GM23338 (cell line): ENCODE data around the gene WWOX. TPM values are rescaled to one million over a fixed set of nuclear protein-coding genes. Genes with fewer than 3 reads are reported as not detected.

Experiments
- ATAC-seq: fragments of 200-7000 bp; cut with Tn5 transposase; 3 replicates; pipeline ENCODE4 v1.9.1; 2020
- DNase-seq: peaks from one replicate; pipeline ENCODE4 v3.0.0-alpha.2; 2015; ENCODE audit warnings: low spot score
- H2AFZ ChIP-seq: fragments of 200-600 bp; sonication (generic); 2 replicates; pipeline ENCODE4 v1.8.0; 2016; ENCODE audit warnings: antibody characterized with exemption, mild to moderate bottlenecking, moderate library complexity
- H3F3A ChIP-seq: fragments of 200-600 bp; sonication (generic); replicated peaks from 2 replicates; pipeline ENCODE4 v1.8.0; 2017; ENCODE audit warnings: antibody characterized with exemption, mixed run types, low read depth
- H3K27ac ChIP-seq: fragments of 200-600 bp; sonication (generic); 2 replicates; pipeline ENCODE4 v1.6.1; 2016; ENCODE audit warnings: low read depth
- H3K27me3 ChIP-seq: fragments of 200-600 bp; sonication (generic); 2 replicates; pipeline ENCODE4 v1.8.0; 2016; ENCODE audit warnings: mild to moderate bottlenecking, mixed run types, moderate library complexity; ENCODE audit not compliant: insufficient read depth
- H3K36me3 ChIP-seq: fragments of 200-600 bp; sonication (generic); 2 replicates; pipeline ENCODE4 v1.8.0; 2016; ENCODE audit warnings: mild to moderate bottlenecking; ENCODE audit not compliant: insufficient read depth
- H3K4me1 ChIP-seq: fragments of 200-600 bp; sonication (generic); 2 replicates; pipeline ENCODE4 v1.8.0; 2016; ENCODE audit warnings: mild to moderate bottlenecking, moderate library complexity; ENCODE audit not compliant: insufficient read depth
- H3K4me2 ChIP-seq: fragments of 200-600 bp; sonication (generic); 2 replicates; pipeline ENCODE4 v1.7.1; 2017; ENCODE audit warnings: mixed run types
- H3K4me3 ChIP-seq: fragments of 200-600 bp; sonication (generic); 2 replicates; pipeline ENCODE4 v1.6.1; 2016; ENCODE audit warnings: mixed run types
- H3K79me2 ChIP-seq: fragments of 200-600 bp; sonication (generic); replicated peaks from 2 replicates; pipeline ENCODE4 v1.8.0; 2017; ENCODE audit warnings: mild to moderate bottlenecking; ENCODE audit not compliant: insufficient read depth
- H3K9me2 ChIP-seq: fragments of 200-600 bp; sonication (generic); 2 replicates; pipeline ENCODE4 v1.8.0; 2017; ENCODE audit not compliant: insufficient read depth
- H4K20me1 ChIP-seq: fragments of 200-600 bp; sonication (generic); replicated peaks from 2 replicates; pipeline ENCODE4 v1.8.0; 2017; ENCODE audit warnings: mild to moderate bottlenecking; ENCODE audit not compliant: insufficient read depth
- H3K27ac Mint-ChIP-seq: 2 replicates; pipeline ENCODE4 v1.8.0; 2020; ENCODE audit warnings: inconsistent platforms, mild to moderate bottlenecking, moderate library complexity, mixed read lengths
- H3K27me3 Mint-ChIP-seq: 3 replicates; pipeline ENCODE4 v1.8.0; 2022; ENCODE audit warnings: low read depth, mild to moderate bottlenecking, moderate library complexity, mixed read lengths, inconsistent platforms; ENCODE audit not compliant: insufficient read depth, poor library complexity
- H3K36me3 Mint-ChIP-seq: 3 replicates; pipeline ENCODE4 v1.8.0; 2021; ENCODE audit warnings: low read depth, mild to moderate bottlenecking, inconsistent platforms, moderate library complexity, mixed read lengths
- H3K4me1 Mint-ChIP-seq: 3 replicates; pipeline ENCODE4 v1.8.0; 2020; ENCODE audit warnings: mild to moderate bottlenecking, inconsistent platforms, mixed read lengths
- H3K4me3 Mint-ChIP-seq: 3 replicates; pipeline ENCODE4 v1.8.0; 2021; ENCODE audit warnings: moderate library complexity, mild to moderate bottlenecking, inconsistent platforms, mixed read lengths
- H3K9me3 Mint-ChIP-seq: 3 replicates; pipeline ENCODE4 v1.8.0; 2020; ENCODE audit warnings: moderate library complexity, mild to moderate bottlenecking, inconsistent platforms, mixed read lengths
- CREB1 ChIP-seq: fragments of 250-450 bp; sonication (Bioruptor Pico); IDR thresholded peaks from 2 replicates; pipeline ENCODE4 v1.5.0; 2020; ENCODE audit warnings: low read depth, mild to moderate bottlenecking, moderate library complexity
- EZH2 ChIP-seq: fragments of 200-600 bp; sonication (generic); IDR thresholded peaks from one replicate; pipeline ENCODE4 v1.8.0; 2017; ENCODE audit warnings: antibody characterized with exemption, mild to moderate bottlenecking, low read depth; ENCODE audit not compliant: unreplicated experiment
- EZH2phosphoT487 ChIP-seq: fragments of 200-600 bp; sonication (generic); IDR thresholded peaks from one replicate; pipeline ENCODE4 v1.8.1; 2018; ENCODE audit warnings: antibody characterized with exemption; ENCODE audit not compliant: unreplicated experiment
- JUNB ChIP-seq: IDR thresholded peaks from one replicate; pipeline ENCODE4 v1.6.1; 2016; ENCODE audit warnings: antibody characterized with exemption; ENCODE audit not compliant: unreplicated experiment
- NANOG ChIP-seq: IDR thresholded peaks from 2 replicates; pipeline ENCODE4 v1.6.1; 2016; ENCODE audit warnings: antibody characterized with exemption, borderline replicate concordance
- POLR2AphosphoS5 ChIP-seq: IDR thresholded peaks from 2 replicates; pipeline ENCODE4 v1.6.1; 2016; ENCODE audit warnings: antibody characterized with exemption, low read depth
- STAT1 ChIP-seq: IDR thresholded peaks from one replicate; pipeline ENCODE4 v1.6.1; 2016; ENCODE audit warnings: antibody characterized with exemption; ENCODE audit not compliant: unreplicated experiment
- ZNF114 ChIP-seq: fragments of 250-450 bp; sonication (Bioruptor Pico); IDR thresholded peaks from 2 replicates; pipeline ENCODE4 v1.5.0; 2020; ENCODE audit warnings: mild to moderate bottlenecking, moderate library complexity
- ZNF331 ChIP-seq: fragments of 250-450 bp; sonication (Bioruptor Pico); IDR thresholded peaks from 2 replicates; pipeline ENCODE4 v1.5.0; 2020; ENCODE audit warnings: low read depth, mild to moderate bottlenecking, moderate library complexity
- polyA plus RNA-seq: library from polyadenylated mRNA; unstranded; fragments of >200 nt; fragmentation: Nextera tagmentation; extraction: Ambion mirVana; gene quantifications from 2 replicates; pipeline ENCODE4 v1.2.1, GENCODE V29; 2016
- total RNA-seq: library from RNA; depleted of rRNA; stranded (reverse); fragments of >200 nt; shearing (Covaris generic); gene quantifications from 2 replicates; pipeline ENCODE4 v1.2.3, GENCODE V29; 2014
- TF ChIP-seq, protein P1 (sequence below): IDR thresholded peaks from 2 replicates; pipeline ENCODE4 v1.6.1; 2016; ENCODE audit warnings: antibody characterized with exemption
- TF ChIP-seq, protein P2 (sequence below): fragments of 250-450 bp; sonication (Bioruptor Pico); IDR thresholded peaks from 2 replicates; pipeline ENCODE4 v1.5.0; 2020; ENCODE audit warnings: mild to moderate bottlenecking, moderate library complexity
- TF ChIP-seq, protein P3 (sequence below): IDR thresholded peaks from one replicate; pipeline ENCODE4 v1.6.1; 2018; ENCODE audit warnings: antibody characterized with exemption; ENCODE audit not compliant: unreplicated experiment
- TF ChIP-seq, protein P4 (sequence below), 2 experiments: fragments of 200-600 bp in 1 of 2; sonication (generic) in 1 of 2; conservative IDR thresholded peaks; 2 replicates each; pipeline versions ENCODE4 v1.5.1 to v1.6.1; 2016 to 2017; ENCODE audit warnings: antibody characterized with exemption in 2 of 2, low read depth in 2 of 2, mild to moderate bottlenecking in 2 of 2, moderate library complexity in 1 of 2

The WWOX gene
- total and polyA plus RNA-seq, 2 experiments from 2014 or later, result 10.0 to 19.3 TPM

DNA sequence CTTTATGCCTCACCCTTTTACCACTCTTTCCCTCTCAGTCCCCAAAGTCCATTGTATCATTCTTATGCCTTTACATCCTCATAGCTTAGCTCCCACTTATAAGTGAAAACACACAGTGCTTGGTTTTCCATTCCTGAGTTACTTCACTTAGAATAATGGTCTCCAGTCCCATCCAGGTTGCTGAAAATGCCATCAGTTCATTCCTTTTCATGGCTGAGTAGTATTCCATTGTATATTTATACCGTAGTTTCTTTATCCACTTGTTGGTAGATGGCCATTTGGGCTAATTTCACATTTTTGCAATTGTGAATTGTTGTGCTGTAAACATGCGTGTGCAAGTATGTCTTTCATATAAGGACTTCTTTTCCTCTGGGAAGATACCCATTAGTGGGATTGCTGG is 597.3 kb downstream of the WWOX start:
- no peak for ATAC-seq
- H3K79me2 ChIP-seq, result no peaks in the 10 kb centered on the region
- H3K4me3 Mint-ChIP-seq, result no peak overlapping the region
- H3K27me3 Mint-ChIP-seq, result no peaks in the 10 kb centered on the region
- no peak overlapping the region for H3K4me3 ChIP-seq
- peaks cover 3% of the 10 kb centered on the region; the same call in 2 of the 3 replicates for H3K9me3 Mint-ChIP-seq
- H2AFZ ChIP-seq, result no peak overlapping the region
- H4K20me1 ChIP-seq, result no peaks in the 10 kb centered on the region
- H3K27me3 ChIP-seq, result no peaks in the 10 kb centered on the region
- no peaks in the 10 kb centered on the region for H3K36me3 Mint-ChIP-seq
- H3F3A ChIP-seq, result no peaks in the 10 kb centered on the region
- no peaks in the 10 kb centered on the region for H3K36me3 ChIP-seq
- DNase-seq, result no peak
- H3K27ac ChIP-seq, result no peak overlapping the region
- H3K4me2 ChIP-seq, result no peak overlapping the region
- H3K9me2 ChIP-seq, result no peaks in the 10 kb centered on the region
- H3K27ac Mint-ChIP-seq, result no peak overlapping the region
- H3K4me1 Mint-ChIP-seq, result no peaks in the 10 kb centered on the region; the same call in 2 of the 3 replicates
- H3K4me1 ChIP-seq, result no peaks in the 10 kb centered on the region
- TF ChIP-seq EZH2, result no peak
- TF ChIP-seq, protein P1, sequence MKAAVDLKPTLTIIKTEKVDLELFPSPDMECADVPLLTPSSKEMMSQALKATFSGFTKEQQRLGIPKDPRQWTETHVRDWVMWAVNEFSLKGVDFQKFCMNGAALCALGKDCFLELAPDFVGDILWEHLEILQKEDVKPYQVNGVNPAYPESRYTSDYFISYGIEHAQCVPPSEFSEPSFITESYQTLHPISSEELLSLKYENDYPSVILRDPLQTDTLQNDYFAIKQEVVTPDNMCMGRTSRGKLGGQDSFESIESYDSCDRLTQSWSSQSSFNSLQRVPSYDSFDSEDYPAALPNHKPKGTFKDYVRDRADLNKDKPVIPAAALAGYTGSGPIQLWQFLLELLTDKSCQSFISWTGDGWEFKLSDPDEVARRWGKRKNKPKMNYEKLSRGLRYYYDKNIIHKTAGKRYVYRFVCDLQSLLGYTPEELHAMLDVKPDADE, result no peak
- no peak for TF ChIP-seq POLR2AphosphoS5
- TF ChIP-seq STAT1, result no peak
- TF ChIP-seq, protein P2, sequence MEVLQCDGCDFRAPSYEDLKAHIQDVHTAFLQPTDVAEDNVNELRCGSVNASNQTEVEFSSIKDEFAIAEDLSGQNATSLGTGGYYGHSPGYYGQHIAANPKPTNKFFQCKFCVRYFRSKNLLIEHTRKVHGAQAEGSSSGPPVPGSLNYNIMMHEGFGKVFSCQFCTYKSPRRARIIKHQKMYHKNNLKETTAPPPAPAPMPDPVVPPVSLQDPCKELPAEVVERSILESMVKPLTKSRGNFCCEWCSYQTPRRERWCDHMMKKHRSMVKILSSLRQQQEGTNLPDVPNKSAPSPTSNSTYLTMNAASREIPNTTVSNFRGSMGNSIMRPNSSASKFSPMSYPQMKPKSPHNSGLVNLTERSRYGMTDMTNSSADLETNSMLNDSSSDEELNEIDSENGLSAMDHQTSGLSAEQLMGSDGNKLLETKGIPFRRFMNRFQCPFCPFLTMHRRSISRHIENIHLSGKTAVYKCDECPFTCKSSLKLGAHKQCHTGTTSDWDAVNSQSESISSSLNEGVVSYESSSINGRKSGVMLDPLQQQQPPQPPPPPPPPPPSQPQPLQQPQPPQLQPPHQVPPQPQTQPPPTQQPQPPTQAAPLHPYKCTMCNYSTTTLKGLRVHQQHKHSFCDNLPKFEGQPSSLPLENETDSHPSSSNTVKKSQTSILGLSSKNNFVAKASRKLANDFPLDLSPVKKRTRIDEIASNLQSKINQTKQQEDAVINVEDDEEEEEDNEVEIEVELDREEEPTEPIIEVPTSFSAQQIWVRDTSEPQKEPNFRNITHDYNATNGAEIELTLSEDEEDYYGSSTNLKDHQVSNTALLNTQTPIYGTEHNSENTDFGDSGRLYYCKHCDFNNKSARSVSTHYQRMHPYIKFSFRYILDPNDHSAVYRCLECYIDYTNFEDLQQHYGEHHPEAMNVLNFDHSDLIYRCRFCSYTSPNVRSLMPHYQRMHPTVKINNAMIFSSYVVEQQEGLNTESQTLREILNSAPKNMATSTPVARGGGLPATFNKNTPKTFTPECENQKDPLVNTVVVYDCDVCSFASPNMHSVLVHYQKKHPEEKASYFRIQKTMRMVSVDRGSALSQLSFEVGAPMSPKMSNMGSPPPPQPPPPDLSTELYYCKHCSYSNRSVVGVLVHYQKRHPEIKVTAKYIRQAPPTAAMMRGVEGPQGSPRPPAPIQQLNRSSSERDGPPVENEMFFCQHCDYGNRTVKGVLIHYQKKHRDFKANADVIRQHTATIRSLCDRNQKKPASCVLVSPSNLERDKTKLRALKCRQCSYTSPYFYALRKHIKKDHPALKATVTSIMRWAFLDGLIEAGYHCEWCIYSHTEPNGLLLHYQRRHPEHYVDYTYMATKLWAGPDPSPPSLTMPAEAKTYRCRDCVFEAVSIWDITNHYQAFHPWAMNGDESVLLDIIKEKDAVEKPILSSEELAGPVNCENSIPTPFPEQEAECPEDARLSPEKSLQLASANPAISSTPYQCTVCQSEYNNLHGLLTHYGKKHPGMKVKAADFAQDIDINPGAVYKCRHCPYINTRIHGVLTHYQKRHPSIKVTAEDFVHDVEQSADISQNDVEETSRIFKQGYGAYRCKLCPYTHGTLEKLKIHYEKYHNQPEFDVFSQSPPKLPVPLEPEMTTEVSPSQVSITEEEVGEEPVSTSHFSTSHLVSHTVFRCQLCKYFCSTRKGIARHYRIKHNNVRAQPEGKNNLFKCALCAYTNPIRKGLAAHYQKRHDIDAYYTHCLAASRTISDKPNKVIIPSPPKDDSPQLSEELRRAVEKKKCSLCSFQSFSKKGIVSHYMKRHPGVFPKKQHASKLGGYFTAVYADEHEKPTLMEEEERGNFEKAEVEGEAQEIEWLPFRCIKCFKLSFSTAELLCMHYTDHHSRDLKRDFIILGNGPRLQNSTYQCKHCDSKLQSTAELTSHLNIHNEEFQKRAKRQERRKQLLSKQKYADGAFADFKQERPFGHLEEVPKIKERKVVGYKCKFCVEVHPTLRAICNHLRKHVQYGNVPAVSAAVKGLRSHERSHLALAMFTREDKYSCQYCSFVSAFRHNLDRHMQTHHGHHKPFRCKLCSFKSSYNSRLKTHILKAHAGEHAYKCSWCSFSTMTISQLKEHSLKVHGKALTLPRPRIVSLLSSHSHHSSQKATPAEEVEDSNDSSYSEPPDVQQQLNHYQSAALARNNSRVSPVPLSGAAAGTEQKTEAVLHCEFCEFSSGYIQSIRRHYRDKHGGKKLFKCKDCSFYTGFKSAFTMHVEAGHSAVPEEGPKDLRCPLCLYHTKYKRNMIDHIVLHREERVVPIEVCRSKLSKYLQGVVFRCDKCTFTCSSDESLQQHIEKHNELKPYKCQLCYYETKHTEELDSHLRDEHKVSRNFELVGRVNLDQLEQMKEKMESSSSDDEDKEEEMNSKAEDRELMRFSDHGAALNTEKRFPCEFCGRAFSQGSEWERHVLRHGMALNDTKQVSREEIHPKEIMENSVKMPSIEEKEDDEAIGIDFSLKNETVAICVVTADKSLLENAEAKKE (CRISPR knock-in tag), result no peak
- TF ChIP-seq JUNB, result no peak
- TF ChIP-seq ZNF331 (CRISPR knock-in tag), result no peak
- TF ChIP-seq, protein P3, sequence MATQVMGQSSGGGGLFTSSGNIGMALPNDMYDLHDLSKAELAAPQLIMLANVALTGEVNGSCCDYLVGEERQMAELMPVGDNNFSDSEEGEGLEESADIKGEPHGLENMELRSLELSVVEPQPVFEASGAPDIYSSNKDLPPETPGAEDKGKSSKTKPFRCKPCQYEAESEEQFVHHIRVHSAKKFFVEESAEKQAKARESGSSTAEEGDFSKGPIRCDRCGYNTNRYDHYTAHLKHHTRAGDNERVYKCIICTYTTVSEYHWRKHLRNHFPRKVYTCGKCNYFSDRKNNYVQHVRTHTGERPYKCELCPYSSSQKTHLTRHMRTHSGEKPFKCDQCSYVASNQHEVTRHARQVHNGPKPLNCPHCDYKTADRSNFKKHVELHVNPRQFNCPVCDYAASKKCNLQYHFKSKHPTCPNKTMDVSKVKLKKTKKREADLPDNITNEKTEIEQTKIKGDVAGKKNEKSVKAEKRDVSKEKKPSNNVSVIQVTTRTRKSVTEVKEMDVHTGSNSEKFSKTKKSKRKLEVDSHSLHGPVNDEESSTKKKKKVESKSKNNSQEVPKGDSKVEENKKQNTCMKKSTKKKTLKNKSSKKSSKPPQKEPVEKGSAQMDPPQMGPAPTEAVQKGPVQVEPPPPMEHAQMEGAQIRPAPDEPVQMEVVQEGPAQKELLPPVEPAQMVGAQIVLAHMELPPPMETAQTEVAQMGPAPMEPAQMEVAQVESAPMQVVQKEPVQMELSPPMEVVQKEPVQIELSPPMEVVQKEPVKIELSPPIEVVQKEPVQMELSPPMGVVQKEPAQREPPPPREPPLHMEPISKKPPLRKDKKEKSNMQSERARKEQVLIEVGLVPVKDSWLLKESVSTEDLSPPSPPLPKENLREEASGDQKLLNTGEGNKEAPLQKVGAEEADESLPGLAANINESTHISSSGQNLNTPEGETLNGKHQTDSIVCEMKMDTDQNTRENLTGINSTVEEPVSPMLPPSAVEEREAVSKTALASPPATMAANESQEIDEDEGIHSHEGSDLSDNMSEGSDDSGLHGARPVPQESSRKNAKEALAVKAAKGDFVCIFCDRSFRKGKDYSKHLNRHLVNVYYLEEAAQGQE, result no peak
- no peak for TF ChIP-seq ZNF114 (CRISPR knock-in tag)
- TF ChIP-seq, protein P4, sequence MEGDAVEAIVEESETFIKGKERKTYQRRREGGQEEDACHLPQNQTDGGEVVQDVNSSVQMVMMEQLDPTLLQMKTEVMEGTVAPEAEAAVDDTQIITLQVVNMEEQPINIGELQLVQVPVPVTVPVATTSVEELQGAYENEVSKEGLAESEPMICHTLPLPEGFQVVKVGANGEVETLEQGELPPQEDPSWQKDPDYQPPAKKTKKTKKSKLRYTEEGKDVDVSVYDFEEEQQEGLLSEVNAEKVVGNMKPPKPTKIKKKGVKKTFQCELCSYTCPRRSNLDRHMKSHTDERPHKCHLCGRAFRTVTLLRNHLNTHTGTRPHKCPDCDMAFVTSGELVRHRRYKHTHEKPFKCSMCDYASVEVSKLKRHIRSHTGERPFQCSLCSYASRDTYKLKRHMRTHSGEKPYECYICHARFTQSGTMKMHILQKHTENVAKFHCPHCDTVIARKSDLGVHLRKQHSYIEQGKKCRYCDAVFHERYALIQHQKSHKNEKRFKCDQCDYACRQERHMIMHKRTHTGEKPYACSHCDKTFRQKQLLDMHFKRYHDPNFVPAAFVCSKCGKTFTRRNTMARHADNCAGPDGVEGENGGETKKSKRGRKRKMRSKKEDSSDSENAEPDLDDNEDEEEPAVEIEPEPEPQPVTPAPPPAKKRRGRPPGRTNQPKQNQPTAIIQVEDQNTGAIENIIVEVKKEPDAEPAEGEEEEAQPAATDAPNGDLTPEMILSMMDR (conservative IDR thresholded peaks at IDR 0.05; ENCODE audit: low read depth in 2 of 2), result no peak
- TF ChIP-seq NANOG, result no peak
- no peak for TF ChIP-seq CREB1 (CRISPR knock-in tag)
- TF ChIP-seq EZH2phosphoT487, result no peak
